ENCODE measurements around the gene CAMSAP2.
"Not testable (repeated sequence)": the region's sequence is repeated elsewhere in the genome, so short reads cannot be mapped to it uniquely, and the experiment has no call there.

The CAMSAP2 gene

GRCh38 chr1:200739702-200740570, 1.2 kb downstream of the CAMSAP2 start:
- DNase-seq (ENCODE audit: low read depth in 3 of 3), result no peak

GRCh38 chr1:200740571-200741208, 2.0 kb downstream of the CAMSAP2 start:
- no peak for DNase-seq (ENCODE audit: low read depth in 3 of 3)

DNA sequence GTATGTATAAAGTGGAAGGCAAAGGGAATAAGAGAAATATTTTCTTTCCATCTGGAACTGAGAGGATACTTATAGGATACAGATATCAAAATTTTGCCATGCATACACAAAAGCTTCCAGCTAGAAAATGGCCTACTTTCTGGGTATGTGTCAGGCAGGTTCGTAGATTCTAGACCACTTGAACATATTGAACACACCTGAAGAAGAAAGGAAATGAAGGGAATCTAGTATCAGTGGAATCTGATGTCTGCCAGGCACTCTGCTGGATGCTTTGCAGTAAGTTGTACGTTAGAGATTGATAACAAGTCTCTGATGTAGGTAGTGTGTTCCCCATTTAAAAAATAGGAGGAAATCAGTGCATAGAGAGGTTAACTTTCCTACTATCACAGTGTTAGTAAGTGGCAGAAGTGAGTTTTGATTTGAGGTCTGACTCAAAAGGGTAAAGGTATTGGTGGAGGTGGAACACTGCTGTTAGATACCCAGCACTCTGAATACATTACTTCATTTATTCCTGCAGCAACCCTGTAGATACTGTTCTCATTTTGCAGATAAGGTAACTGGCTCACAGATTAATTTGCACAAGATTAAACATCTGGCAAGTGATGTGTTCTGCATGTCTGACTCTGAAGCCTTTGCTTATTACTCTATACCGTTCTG, 3.0 kb downstream of the CAMSAP2 start:
- no peak for DNase-seq (ENCODE audit: low read depth in 3 of 3)

- no peak for DNase-seq (ENCODE audit: low read depth in 3 of 3)
Measured at GRCh38 chr1:200744143-200744542, 5.5 kb downstream of the CAMSAP2 start.

DNA sequence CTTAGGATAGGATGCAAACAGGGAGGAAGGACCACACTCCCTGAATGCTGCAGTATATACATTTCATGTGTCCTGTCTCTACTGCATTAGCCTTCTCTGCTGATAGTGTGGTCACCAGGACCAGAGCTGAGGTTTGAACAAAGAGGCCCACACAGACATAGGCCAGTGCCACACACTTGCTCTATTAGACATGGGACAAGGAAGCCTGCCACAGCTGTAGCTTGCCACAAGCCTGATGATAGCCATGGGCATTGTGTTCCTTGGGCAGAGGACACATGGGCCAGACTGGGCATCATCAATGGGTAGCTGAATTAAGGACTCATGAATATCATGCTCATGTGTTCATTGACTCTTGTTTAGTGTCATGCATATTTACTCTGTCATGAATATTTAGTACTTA, 10.4 kb downstream of the CAMSAP2 start:
- no peak for DNase-seq (ENCODE audit: low read depth in 3 of 3)

- DNase-seq (ENCODE audit: low read depth in 3 of 3), result not testable (repeated sequence)
Measured at GRCh38 chr1:200750749-200751148, 12.1 kb downstream of the CAMSAP2 start.

DNA sequence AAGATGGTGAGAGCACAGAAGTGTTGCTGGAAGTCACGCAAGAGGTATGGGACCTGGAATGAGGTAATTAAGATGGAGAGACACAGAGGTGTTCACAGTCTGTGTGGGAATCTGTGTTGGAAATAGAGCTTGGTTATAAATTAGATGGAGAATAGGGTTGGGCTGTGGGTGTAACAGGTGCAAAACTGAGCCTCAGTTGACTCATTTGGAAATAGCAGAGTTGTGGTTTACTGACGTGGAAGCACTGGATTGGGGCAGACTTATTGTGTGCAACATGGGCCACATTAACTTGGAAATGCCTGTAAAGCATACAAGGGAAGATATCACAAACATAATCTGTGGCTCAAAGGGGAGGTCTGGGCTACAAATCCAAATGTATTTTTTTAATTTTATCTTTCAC, 13.0 kb downstream of the CAMSAP2 start:
- peak in 1 of 3 experiments; percentile 3 for DNase-seq (ENCODE audit: low read depth in 3 of 3)

GRCh38 chr1:200753650-200754198, 15.0 kb downstream of the CAMSAP2 start:
- no peak for DNase-seq (ENCODE audit: low read depth in 3 of 3)

GRCh38 chr1:200755456-200755855, 16.8 kb downstream of the CAMSAP2 start:
- DNase-seq (ENCODE audit: low read depth in 3 of 3), result no peak

DNA sequence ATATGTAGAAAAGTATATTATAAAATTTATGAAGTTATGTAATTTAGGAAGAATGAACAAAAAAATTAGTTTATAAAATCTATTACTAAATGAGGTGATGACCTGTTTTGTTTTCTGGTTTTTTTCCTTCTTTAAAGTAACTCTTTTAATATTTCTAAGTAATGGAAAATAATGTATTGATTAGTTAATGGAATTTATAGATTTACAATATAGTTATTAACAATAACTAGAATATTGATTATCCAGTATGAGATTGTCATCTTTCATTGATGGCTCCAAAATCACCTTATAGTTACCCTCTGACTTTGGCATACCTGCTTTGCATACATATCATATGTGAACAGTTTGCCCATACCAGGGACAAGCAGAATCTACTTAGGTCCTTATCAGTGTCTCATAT, 23.4 kb downstream of the CAMSAP2 start:
- no peak for DNase-seq (ENCODE audit: low read depth in 3 of 3)

DNA sequence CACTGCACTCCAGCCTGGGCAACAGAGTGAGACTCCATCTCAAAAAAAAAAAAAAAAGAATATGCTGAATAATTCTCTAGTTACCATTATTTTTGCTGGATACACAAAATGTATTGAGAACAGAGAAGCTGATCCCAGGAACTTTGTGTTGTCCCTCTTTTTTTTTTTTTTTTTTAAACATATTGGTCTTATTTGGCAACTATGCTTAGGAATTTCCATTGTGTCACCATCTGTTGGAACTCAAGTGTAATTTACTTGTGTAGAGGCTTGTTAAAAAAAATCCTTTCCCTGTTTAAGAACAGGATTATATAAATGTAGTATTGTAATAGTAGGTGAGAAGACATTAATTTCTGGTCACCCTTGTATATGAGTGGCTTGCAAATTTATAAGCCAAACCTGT, 28.6 kb downstream of the CAMSAP2 start:
- DNase-seq (ENCODE audit: low read depth in 3 of 3), result no peak

- no peak for DNase-seq (ENCODE audit: low read depth in 3 of 3)
Measured at GRCh38 chr1:200771625-200772555, 33.2 kb downstream of the CAMSAP2 start.

GRCh38 chr1:200774311-200774710, 35.6 kb downstream of the CAMSAP2 start:
- DNase-seq (ENCODE audit: low read depth in 3 of 3), result no peak

GRCh38 chr1:200774735-200775444, 36.2 kb downstream of the CAMSAP2 start:
- no peak for DNase-seq (ENCODE audit: low read depth in 3 of 3)

GRCh38 chr1:200775850-200776249, 37.2 kb downstream of the CAMSAP2 start:
- no peak for DNase-seq (ENCODE audit: low read depth in 3 of 3)

- DNase-seq (ENCODE audit: low read depth in 3 of 3), result no peak
Measured at GRCh38 chr1:200776949-200777348, 38.3 kb downstream of the CAMSAP2 start.

DNA sequence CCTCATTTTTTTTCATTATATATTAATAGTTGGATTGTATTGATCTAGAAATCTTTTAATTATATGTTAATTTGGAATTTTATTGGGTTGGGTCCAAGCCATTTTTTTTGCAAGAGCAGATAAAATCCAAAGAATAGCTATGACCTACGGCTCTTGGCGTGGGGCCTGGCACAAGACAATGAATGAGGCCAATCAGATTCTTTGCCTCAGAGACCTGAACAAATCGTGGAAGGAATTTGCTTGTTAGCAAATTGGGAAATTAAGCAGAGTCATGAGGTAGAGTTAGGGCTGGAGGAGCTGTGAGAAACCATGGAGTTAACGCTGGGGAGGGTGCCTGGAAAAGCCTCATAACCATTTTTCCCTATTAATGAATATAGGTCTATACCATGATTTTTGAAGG, 40.1 kb downstream of the CAMSAP2 start:
- no peak for DNase-seq (ENCODE audit: low read depth in 3 of 3)

DNA sequence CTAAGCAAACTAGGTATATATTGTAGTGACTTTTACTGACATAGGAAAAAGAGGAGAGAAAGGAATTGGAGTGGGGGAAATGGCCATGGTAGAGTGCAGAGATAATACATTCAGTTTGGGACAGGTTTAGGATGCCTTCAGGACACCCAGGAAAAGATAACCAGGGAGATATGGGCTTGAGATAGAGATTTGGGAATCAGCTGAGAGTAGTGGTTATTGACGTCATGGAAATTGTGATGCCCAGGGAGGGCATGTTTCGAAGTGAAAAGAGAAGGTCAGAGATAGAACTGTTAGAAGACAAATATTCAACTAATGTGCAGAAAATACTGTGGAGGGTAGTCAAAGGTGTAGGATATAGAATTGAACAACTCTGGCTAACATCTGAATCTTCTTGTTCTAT, 40.6 kb downstream of the CAMSAP2 start:
- no peak for DNase-seq (ENCODE audit: low read depth in 3 of 3)

GRCh38 chr1:200780545-200781369, 42.1 kb downstream of the CAMSAP2 start:
- no peak for DNase-seq (ENCODE audit: low read depth in 3 of 3)

- no peak for DNase-seq (ENCODE audit: low read depth in 3 of 3)
Measured at GRCh38 chr1:200783926-200784325, 45.2 kb downstream of the CAMSAP2 start.

Data from stimulated activated CD4-positive, alpha-beta T cell treated with anti-CD3 and anti-CD28 coated beads, TNF-alpha, amount 100 ng/mL, for 24 hours (primary cell).